WTC11 (cell line): Measurements from ENCODE around the gene BRMS1L. TPM values are rescaled to one million over a fixed set of nuclear protein-coding genes. Genes with fewer than 3 reads are reported as not detected.

Source experiments
- ATAC-seq: fragments of 200-7000 bp; cut with Tn5 transposase; 2 replicates; pipeline ENCODE4 v1.10.0; 2021; ENCODE audit warnings: mild to moderate bottlenecking, moderate library complexity
- CTCF ChIA-PET: fragments of 300-600 bp; sonication (Branson Sonifier 250); formaldehyde crosslinking; loops from one replicate; lab custom pipeline; 2021; ENCODE audit warnings: antibody characterized with exemption; lab: Charles Lee
- POLR2A ChIA-PET: fragments of 350-600 bp; sonication (Branson Sonifier 250); formaldehyde crosslinking; loops from one replicate; lab custom pipeline; 2021; ENCODE audit warnings: antibody characterized with exemption; lab: Charles Lee
- DNase-seq: peaks from one replicate; pipeline ENCODE4 v3.0.0; 2021; ENCODE audit warnings: low spot score
- H3K27ac Mint-ChIP-seq: 2 replicates; pipeline ENCODE4 v1.8.0; 2021; ENCODE audit warnings: mixed read lengths
- H3K27me3 Mint-ChIP-seq: 2 replicates; pipeline ENCODE4 v1.8.0; 2021; ENCODE audit warnings: low read depth, mild to moderate bottlenecking, moderate library complexity, mixed read lengths
- H3K36me3 Mint-ChIP-seq: 2 replicates; pipeline ENCODE4 v1.8.0; 2021; ENCODE audit warnings: mixed read lengths
- H3K4me1 Mint-ChIP-seq: 2 replicates; pipeline ENCODE4 v1.8.0; 2022; ENCODE audit warnings: mixed read lengths
- H3K4me3 Mint-ChIP-seq: 2 replicates; pipeline ENCODE4 v1.8.0; 2021; ENCODE audit warnings: mild to moderate bottlenecking, moderate library complexity, mixed read lengths
- H3K9me3 Mint-ChIP-seq: 2 replicates; pipeline ENCODE4 v1.8.0; 2021; ENCODE audit warnings: mixed read lengths
- AR ChIP-seq: fragments of 250-450 bp; sonication (Bioruptor Pico); IDR thresholded peaks from 2 replicates; pipeline ENCODE4 v1.9.0; 2021; ENCODE audit warnings: mild to moderate bottlenecking
- ARID4B ChIP-seq: sonication (generic); formaldehyde crosslinking; IDR thresholded peaks from 2 replicates; pipeline ENCODE4 v1.8.0; 2023; ENCODE audit warnings: missing genetic modification reagents, mild to moderate bottlenecking, borderline replicate concordance
- ATF3 ChIP-seq: sonication (generic); formaldehyde crosslinking; conservative IDR thresholded peaks from 2 replicates; pipeline ENCODE4 v1.8.1; 2022; ENCODE audit warnings: mild to moderate bottlenecking, missing genetic modification reagents
- CREB1 ChIP-seq: sonication (generic); formaldehyde crosslinking; IDR thresholded peaks from 2 replicates; pipeline ENCODE4 v1.8.0; 2023; ENCODE audit warnings: mild to moderate bottlenecking, missing genetic modification reagents
- E2F4 ChIP-seq: sonication (generic); formaldehyde crosslinking; IDR thresholded peaks from 2 replicates; pipeline ENCODE4 v1.8.1; 2022; ENCODE audit warnings: low read depth, mild to moderate bottlenecking, moderate library complexity, missing genetic modification reagents, borderline replicate concordance
- ERG ChIP-seq: fragments of 250-450 bp; sonication (Bioruptor Pico); IDR thresholded peaks from 2 replicates; pipeline ENCODE4 v1.8.0; 2021; ENCODE audit warnings: mild to moderate bottlenecking
- GRHL2 ChIP-seq: fragments of 250-450 bp; sonication (Bioruptor Pico); IDR thresholded peaks from 2 replicates; pipeline ENCODE4 v1.8.0; 2022; ENCODE audit warnings: mild to moderate bottlenecking, moderate library complexity; ENCODE audit not compliant: insufficient replicate concordance, severe bottlenecking
- HMGA2 ChIP-seq: fragments of 250-450 bp; sonication (Bioruptor Pico); IDR thresholded peaks from 2 replicates; pipeline ENCODE4 v1.4.0; 2021; ENCODE audit warnings: mild to moderate bottlenecking, moderate library complexity
- MLX ChIP-seq: sonication (generic); formaldehyde crosslinking; IDR thresholded peaks from 2 replicates; pipeline ENCODE4 v1.8.1; 2023; ENCODE audit warnings: mild to moderate bottlenecking, missing genetic modification reagents, moderate library complexity
- PREB ChIP-seq: sonication (generic); formaldehyde crosslinking; IDR thresholded peaks from 2 replicates; pipeline ENCODE4 v1.8.1; 2022; ENCODE audit warnings: mild to moderate bottlenecking, missing genetic modification reagents, moderate library complexity, borderline replicate concordance
- RELA ChIP-seq: sonication (generic); formaldehyde crosslinking; IDR thresholded peaks from 2 replicates; pipeline ENCODE4 v1.8.1; 2022; ENCODE audit warnings: missing genetic modification reagents, mild to moderate bottlenecking, borderline replicate concordance
- ZMAT4 ChIP-seq: fragments of 250-450 bp; sonication (Bioruptor Pico); IDR thresholded peaks from 2 replicates; pipeline ENCODE4 v1.9.0; 2021; ENCODE audit warnings: mild to moderate bottlenecking
- ZNF317 ChIP-seq: sonication (generic); formaldehyde crosslinking; IDR thresholded peaks from 2 replicates; pipeline ENCODE4 v1.8.1; 2023; ENCODE audit warnings: low read depth, mild to moderate bottlenecking, moderate library complexity, missing genetic modification reagents, borderline replicate concordance
- total RNA-seq: library from RNA; stranded (reverse); gene quantifications from 3 replicates; pipeline ENCODE4 v1.2.3, GENCODE V29; 2021

Gene BRMS1L
- total RNA-seq, 1 experiment from 2014 or later: 12.1 TPM

GRCh38 chr14:35866595-35867279 lies 40.6 kb downstream of the BRMS1L start:
- H3K4me3 Mint-ChIP-seq: no peak overlapping the region
- ATAC-seq (no peak), DNase-seq (no peak)
- no peaks in the 10 kb centered on the region for H3K27me3 Mint-ChIP-seq
- H3K9me3 Mint-ChIP-seq: no peaks in the 10 kb centered on the region
- ChIA-PET CTCF (no interaction called here), POLR2A (no interaction called here)
- H3K4me1 Mint-ChIP-seq: no peaks in the 10 kb centered on the region
- no peak for TF ChIP-seq ERG (CRISPR knock-in tag)
- TF ChIP-seq ATF3 (CRISPR knock-in tag): no peak
- TF ChIP-seq ZNF317 (CRISPR knock-in tag): no peak
- no peak for TF ChIP-seq AR (CRISPR knock-in tag)
- TF ChIP-seq HMGA2 (CRISPR knock-in tag): no peak
- no peak for TF ChIP-seq RELA (CRISPR knock-in tag)
- no peak for TF ChIP-seq CREB1 (CRISPR knock-in tag)
- no peak for TF ChIP-seq ARID4B
- no peak overlapping the region for H3K27ac Mint-ChIP-seq
- H3K36me3 Mint-ChIP-seq: peaks cover 18% of the 10 kb centered on the region

- Mint-ChIP-seq H3K4me1 (no peaks in the 10 kb centered on the region), H3K36me3 (peaks cover 18% of the 10 kb centered on the region), H3K27ac (no peak overlapping the region), H3K27me3 (no peaks in the 10 kb centered on the region), H3K4me3 (no peak overlapping the region), H3K9me3 (no peaks in the 10 kb centered on the region)
- DNase-seq: no peak
- TF ChIP-seq GRHL2 (no peak), E2F4 (CRISPR knock-in tag) (no peak), MLX (CRISPR knock-in tag) (no peak), ZMAT4 (CRISPR knock-in tag) (no peak), PREB (CRISPR knock-in tag) (no peak)
- ChIA-PET POLR2A (no interaction called here), CTCF (no interaction called here)
- no peak for ATAC-seq
These were observed 41.1 kb downstream of the BRMS1L start for GRCh38 chr14:35867280-35867629.
